Central memory CD4-positive, alpha-beta T cell (primary cell): ENCODE data around the gene HMX1.

ENCODE experiments used
- DNase-seq: peaks from one replicate; pipeline ENCODE4 v3.0.0; 2022

HMX1 gene

DNA sequence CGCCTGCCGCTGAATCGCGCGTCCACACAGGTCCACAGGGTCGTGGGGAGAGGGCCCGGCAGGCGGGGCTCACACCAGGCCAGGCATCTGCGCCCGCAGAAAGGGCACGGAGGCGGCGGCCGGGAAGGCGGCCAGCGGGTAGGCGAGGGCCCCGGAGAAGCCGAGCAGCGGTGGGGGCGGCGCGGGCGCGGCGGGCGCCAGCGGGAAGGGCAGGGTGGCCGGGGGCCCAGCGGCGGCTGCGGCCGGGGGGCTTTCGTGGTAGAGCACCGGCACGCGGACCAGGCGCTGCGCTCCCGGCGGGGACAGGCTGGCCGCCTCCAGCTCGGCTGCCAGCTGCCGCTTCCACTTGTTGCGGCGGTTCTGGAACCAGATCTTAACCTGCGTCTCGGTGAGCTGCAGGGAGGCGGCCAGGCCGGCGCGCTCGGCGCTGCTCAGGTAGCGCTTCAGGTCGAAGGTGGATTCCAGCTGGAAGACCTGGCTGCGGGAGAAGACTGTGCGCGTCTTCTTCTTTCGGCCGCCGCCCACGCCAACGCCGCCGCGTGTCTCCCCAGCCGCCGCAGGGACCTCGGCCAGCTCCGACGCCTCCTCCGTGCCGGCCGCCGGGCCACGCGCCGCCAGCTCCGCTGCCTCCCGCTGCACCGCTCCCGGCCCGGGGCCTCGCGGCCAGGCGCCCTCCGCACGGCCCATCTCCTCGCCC, 3.9 kb downstream of the HMX1 start:
- no peak for DNase-seq

DNA sequence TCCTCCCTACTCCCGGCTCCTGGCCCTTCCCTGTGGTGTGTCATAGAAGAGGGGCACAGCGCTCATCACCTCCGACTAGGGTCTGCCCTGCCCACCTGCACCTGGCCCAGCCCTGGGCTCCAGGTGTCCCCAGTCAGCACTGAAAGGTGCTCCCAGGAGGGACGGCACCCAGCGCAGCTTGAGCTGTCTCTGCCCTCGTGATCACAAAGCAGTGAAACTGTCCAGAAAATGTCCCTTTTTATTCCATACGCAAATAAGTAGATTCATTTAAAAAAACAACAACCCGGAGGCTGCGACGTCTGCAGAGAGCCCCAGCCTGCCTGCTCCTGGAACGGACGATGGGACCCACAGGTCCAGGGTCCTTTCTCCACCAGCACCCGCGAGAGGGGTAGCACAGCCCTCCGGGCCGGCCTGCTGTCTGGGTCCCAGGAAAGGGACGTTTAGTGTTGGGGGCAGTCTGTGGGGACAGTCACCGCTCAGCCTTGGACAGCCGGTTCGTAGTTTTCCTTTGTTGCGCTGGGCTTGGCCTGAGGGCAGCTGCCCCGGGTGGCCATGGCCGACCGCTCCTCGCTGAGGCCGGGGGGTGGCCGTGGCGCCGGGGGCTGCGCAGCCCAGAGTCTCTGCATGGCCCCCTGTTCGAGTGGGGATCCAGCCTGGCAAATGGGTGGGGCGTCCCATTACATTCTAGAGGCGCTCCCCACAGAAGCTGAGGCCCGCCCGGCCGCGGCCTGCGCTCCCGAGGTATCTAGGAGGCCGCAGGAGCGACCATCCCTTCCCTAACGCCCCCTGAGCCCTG, 4.6 kb downstream of the HMX1 start:
- DNase-seq: no peak

GRCh38 chr4:8866421-8866820, 5.2 kb downstream of the HMX1 start:
- DNase-seq: no peak

DNA sequence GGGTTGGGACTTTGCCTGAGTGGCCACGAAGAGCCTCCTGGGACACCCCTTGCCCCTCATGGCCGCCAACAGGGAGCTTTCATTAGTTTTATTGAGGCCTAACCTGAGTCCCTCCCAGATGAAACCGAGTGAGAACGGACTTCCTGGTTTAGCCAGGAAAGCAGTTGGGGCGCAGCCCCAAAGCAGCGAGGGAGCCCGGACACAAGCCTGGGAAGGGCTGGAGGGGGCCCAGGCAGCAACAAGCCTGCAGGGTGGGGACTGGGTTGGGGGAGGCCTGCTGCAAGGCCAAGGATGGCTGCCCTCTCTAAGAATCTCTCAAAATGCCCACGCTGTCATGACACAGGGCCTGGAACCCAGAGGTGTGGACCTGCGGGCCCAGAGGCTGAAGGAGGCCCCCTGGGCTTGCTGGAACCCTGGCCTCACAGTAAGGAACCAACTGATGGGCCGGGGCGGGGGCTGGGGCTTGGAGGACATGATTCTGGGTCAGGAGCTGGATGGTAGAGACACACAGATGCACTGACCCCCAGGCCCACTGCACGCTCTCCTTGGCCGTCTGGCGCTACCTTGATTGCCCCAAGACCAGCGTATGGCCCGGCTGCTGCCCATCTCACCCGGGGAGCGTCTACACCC, 5.8 kb downstream of the HMX1 start:
- DNase-seq: no peak

GRCh38 chr4:8864912-8865680, 6.5 kb downstream of the HMX1 start:
- no peak for DNase-seq

DNA sequence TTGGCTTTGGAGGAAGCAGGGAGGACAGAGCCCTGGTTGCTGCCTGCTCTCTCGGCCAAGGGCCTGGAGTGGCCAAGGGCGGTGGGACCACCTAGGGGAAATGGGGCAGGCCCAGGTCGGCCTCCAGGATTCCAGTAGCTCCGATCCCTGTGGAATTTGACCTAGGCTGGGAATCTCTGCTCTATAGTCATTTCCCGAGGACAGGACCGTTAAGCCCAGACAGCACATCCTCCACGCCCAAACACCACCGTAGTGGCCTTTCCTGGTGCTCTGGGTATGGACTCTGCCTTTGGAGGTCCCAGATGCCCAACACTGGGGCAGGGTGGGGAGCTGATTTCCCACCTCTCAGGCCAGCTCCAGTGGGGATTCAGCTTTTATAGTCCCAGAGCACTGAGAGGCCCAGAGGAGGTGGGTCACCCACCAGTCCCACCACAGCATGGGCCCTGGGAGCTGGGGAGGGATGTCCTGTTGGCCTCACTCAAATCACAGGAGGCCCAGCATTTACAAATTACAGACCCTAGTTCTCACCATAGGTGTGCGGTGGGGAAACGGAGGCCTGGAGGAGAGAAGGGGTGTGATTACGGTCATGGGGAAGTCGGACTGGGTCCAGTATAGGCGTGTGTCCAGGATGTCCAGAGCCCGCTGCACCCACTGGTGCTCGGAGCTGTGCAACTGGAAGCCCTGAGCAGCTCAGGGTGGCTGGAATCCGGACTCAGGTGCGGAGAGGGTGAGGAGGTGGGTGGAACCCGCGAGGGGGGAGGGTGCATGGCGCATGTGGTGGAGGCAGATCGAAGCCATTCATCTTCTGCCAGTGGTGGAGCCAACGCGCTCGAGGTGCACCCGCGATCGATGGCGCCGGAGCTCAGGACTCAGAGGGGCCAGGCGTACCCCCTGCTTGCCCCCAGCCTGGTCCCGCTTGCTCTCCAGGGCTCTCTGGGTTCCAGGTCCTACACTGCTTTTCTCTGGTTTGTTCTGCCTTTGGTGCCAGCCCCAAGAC, 7.7 kb downstream of the HMX1 start:
- no peak for DNase-seq

- no peak for DNase-seq
Measured at GRCh38 chr4:8862800-8863685, 8.6 kb downstream of the HMX1 start.

DNA sequence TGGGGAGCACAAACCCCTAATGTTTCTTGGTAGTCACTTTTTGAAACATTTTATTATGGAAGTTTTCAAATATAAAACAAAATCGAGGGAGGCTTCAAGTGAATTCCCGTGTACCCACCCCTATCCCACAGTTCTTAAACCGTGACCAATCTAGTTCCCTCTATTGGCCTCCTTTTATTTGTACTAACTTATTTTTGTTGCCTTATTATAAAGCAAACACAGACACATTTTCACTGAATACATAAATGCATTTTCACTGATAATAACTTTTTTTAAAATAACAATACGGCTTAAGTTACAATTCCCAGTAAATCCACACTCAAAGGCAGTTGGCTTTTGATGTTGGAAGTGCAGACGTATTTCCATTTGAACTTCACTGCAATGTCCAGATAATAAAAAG, 9.3 kb downstream of the HMX1 start:
- no peak for DNase-seq

DNA sequence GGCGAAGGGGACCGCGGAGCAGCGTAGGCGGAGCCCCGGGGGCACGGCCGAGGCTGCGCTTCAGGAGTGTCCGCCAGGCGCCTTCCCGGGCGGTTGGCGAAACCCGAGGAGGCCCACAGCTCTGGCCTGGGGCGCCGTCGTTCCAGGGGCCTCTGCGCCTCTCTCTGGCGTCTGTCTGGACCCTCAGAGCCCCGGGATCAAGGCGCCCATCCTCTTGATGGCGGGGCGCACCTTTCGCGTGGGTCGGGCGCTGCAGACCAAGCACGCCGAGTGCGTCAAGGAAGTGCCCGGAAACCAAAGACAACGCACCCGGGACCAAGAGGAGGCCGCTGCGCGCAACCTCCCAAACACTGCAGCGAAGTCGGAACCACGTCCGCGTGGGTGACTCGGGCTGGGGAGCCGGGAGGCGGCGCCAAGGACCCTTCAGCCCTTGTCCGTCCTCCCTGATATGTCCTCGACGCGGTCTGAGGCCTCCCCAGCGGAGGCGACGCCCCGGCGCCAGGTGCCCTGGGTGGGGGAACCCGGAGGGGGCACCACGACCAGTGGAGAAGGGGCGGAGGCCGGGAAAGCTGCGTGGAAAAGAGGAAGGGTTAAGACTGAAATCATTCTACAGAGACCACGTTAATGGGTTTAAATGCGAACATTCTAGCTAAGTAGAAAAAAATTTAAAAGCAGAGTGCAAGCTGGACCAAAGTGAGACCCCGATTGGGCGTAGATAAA, 9.9 kb downstream of the HMX1 start:
- DNase-seq: no peak

GRCh38 chr4:8860892-8861575, 10.6 kb downstream of the HMX1 start:
- no peak for DNase-seq

- no peak for DNase-seq
Measured at GRCh38 chr4:8860096-8860891, 11.3 kb downstream of the HMX1 start.

- no peak for DNase-seq
Measured at GRCh38 chr4:8859550-8860095, 12.0 kb downstream of the HMX1 start.

GRCh38 chr4:8858701-8859210, 12.9 kb downstream of the HMX1 start:
- DNase-seq: no peak

DNA sequence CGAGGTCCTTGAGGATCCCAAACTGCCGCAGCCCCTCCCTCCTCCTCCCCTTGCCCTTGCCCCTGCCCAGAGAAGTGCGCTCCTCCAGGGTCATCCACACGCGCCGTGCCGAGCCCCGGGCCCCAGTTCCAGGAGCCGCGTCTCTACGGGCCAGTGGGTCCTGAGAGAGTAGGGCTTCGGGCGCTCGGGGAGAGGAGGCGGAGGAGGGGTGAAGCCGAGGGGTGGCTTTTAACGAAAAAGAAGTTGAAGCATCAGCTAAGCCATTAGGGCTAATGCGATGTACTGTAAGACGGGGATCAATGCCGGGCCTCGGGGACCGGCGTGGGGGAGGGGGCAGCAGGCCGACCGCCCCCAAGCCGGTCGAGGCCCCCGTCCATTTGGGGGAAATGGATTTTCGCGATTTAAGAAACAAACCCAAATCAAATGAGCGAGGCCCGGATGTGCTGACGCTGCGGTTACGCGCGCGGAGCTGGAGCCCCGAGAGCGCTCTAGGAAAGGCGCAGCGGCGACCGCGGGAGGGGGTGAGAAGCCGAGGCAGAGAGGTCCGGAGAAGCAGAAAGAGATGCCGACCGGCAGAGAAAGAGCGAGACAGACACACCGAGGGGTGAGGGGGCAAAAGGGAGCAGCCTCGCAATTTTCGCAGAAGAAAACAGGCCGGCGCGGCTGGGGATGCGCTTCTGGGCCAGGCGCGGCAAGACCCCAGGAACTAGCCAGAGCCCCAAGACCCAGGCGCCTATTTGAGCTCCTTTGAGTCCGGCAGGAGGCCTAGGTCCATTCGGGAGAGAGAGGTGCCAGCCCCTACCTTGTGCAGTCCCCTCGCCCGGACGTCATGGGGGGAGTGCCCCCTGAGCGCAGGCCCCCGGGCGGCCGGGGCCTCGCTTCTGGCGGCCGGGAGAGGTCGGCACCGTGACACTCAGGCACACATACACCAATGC, 13.6 kb downstream of the HMX1 start:
- no peak for DNase-seq

DNA sequence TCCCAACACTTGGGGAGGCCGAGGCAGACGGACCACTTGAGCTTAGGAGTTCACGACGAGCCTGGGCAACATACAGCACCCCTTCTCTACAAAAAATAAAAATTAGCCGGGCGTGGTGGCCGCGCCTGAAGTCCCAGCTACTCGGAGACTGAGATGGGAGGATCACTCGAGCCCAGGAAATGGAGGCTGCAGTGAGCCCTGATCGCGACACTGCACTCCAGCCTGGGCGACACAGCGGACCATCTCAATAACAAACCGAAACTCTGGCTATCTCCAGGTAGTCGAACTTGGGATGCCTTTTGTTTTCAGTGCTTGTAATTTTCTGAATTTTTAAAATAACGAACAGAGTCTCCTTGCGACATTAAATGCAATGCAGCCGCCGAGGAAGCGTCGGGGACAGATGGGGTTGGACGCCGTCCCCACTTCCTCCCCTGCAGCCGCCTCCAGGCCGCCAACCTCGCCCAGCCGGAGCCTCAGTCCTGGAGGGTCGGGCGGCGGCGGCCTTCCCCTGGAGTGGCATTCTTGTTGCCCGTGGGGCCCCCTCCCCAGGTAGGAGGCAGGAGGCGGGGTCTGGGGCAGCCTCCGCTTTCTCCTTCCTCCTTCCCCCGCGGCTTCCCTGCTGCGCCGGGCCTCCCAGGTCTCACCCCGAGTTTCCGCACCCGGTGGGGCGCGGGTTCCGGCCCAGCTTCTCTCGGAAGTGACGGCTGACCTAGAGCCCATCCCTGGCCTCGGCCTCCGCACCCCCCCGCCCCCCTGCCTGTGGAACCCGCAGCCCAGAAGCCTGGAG, 14.6 kb downstream of the HMX1 start:
- DNase-seq: no peak

DNA sequence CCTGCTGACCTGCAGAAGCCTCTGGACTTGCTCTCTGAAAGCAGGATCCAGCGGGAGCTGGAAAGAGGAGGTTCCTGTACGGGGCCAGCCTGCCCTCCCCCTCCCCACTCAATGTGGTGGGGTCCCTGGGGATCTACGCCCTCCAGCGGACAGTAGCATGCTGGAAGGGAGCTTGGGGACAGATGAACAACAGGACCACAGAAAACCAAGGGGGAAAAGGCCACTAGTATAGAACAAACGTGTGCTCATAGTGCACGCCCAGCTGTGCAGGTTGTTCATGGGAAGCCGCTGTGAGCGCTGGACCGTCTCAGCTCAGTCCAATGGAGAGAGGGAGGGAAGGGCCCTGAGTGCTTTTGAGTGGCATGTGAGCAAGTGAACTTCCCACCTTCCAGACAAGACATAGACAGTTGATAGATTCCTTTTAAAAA, 15.8 kb downstream of the HMX1 start:
- DNase-seq: no peak
